DMS153 (cell line): ENCODE data around the gene EEF1E1.

ENCODE experiments used
- DNase-seq: peaks from one replicate; lab custom pipeline; 2025; lab: John Stamatoyannopoulos, UW

The EEF1E1 gene

GRCh38 chr6:8087870-8088754 is 14.2 kb downstream of the EEF1E1 start:
- DNase-seq, result no peak

GRCh38 chr6:8086755-8087306 is 15.5 kb downstream of the EEF1E1 start:
- DNase-seq, result no peak

GRCh38 chr6:8085053-8085511 is 17.3 kb downstream of the EEF1E1 start:
- no peak for DNase-seq

- DNase-seq, result no peak
These were observed 17.8 kb downstream of the EEF1E1 start for GRCh38 chr6:8084586-8084985.

GRCh38 chr6:8082954-8083858 is 19.1 kb downstream of the EEF1E1 start:
- no peak for DNase-seq

- no peak for DNase-seq
These were observed 19.8 kb downstream of the EEF1E1 start for GRCh38 chr6:8082572-8082953.

GRCh38 chr6:8080362-8081151 is 21.8 kb downstream of the EEF1E1 start:
- DNase-seq, result no peak

- no peak for DNase-seq
These were observed 23.2 kb downstream of the EEF1E1 start for GRCh38 chr6:8079126-8079525.

- no peak for DNase-seq
These were observed 24.4 kb downstream of the EEF1E1 start for GRCh38 chr6:8077991-8078390.

- DNase-seq, result no peak
These were observed 26.6 kb downstream of the EEF1E1 start for GRCh38 chr6:8075704-8076103.

GRCh38 chr6:8075185-8075584 is 27.2 kb downstream of the EEF1E1 start:
- DNase-seq, result no peak

- no peak for DNase-seq
These were observed 28.1 kb downstream of the EEF1E1 start for GRCh38 chr6:8074213-8074612.

GRCh38 chr6:8073758-8074157 is 28.6 kb downstream of the EEF1E1 start:
- DNase-seq, result no peak

GRCh38 chr6:8070718-8071117 is 31.6 kb downstream of the EEF1E1 start:
- DNase-seq, result no peak

GRCh38 chr6:8069631-8070284 is 32.6 kb downstream of the EEF1E1 start:
- no peak for DNase-seq

GRCh38 chr6:8069151-8069550 is 33.2 kb downstream of the EEF1E1 start:
- no peak for DNase-seq

- DNase-seq, result no peak
These were observed 36.2 kb downstream of the EEF1E1 start for GRCh38 chr6:8066108-8066507.

GRCh38 chr6:8065519-8065911 is 36.8 kb downstream of the EEF1E1 start:
- DNase-seq, result no peak

GRCh38 chr6:8064638-8065518 is 37.5 kb downstream of the EEF1E1 start:
- DNase-seq, result no peak
